HepG2 (cell line): ENCODE measurements around the gene ZNF223. TPM values are rescaled to one million over a fixed set of nuclear protein-coding genes. Genes with fewer than 3 reads are reported as not detected.
A peak's percentile ranks its signal among the peaks of the same experiment; 100 is the strongest.

Experiments used
- ARID2 ChIP-seq: sonication (generic); formaldehyde crosslinking; IDR thresholded peaks from 2 replicates; pipeline ENCODE4 v1.8.1; 2022; ENCODE audit warnings: mild to moderate bottlenecking, missing genetic modification reagents, borderline replicate concordance
- ATAD3A ChIP-seq: sonication (generic); formaldehyde crosslinking; IDR thresholded peaks from 2 replicates; pipeline ENCODE4 v1.4.0; 2020; ENCODE audit warnings: missing genetic modification reagents
- BRCA1 ChIP-seq: sonication (generic); formaldehyde crosslinking; IDR thresholded peaks from 2 replicates; pipeline ENCODE4 v1.4.0; 2020; ENCODE audit warnings: missing genetic modification reagents
- KLF16 ChIP-seq, 2 experiments: sonication (generic) in 1 of 2; formaldehyde crosslinking in 1 of 2; IDR thresholded peaks; 2 replicates each; pipeline versions ENCODE4 v1.6.1 to v1.8.0; 2016 to 2023; ENCODE audit warnings: missing genetic modification reagents in 2 of 2, missing compliant biosample characterization in 1 of 2
- MIER3 ChIP-seq: IDR thresholded peaks from 2 replicates; pipeline ENCODE4 v1.6.1; 2016; ENCODE audit warnings: missing compliant biosample characterization, borderline replicate concordance
- NFE2 ChIP-seq: sonication (generic); formaldehyde crosslinking; IDR thresholded peaks from 2 replicates; pipeline ENCODE4 v1.4.0; 2020; ENCODE audit warnings: missing genetic modification reagents
- NFYB ChIP-seq: sonication (generic); formaldehyde crosslinking; IDR thresholded peaks from 2 replicates; pipeline ENCODE4 v1.4.0; 2020; ENCODE audit warnings: missing genetic modification reagents
- NR2C2 ChIP-seq: sonication (generic); formaldehyde crosslinking; IDR thresholded peaks from 2 replicates; pipeline ENCODE4 v1.4.0; 2020; ENCODE audit warnings: missing genetic modification reagents, mild to moderate bottlenecking, moderate library complexity, borderline replicate concordance
- XBP1 ChIP-seq: sonication (generic); formaldehyde crosslinking; IDR thresholded peaks from 2 replicates; pipeline ENCODE4 v1.5.0; 2020; ENCODE audit warnings: missing genetic modification reagents
- ZNF138 ChIP-seq: sonication (generic); formaldehyde crosslinking; IDR thresholded peaks from 2 replicates; pipeline ENCODE4 v1.5.0; 2020; ENCODE audit warnings: mild to moderate bottlenecking, low read depth, missing genetic modification reagents
- ZNF317 ChIP-seq: sonication (generic); formaldehyde crosslinking; IDR thresholded peaks from 2 replicates; pipeline ENCODE4 v1.5.0; 2020; ENCODE audit warnings: mild to moderate bottlenecking, missing genetic modification reagents
- ZNF484 ChIP-seq: sonication (generic); formaldehyde crosslinking; IDR thresholded peaks from 2 replicates; pipeline ENCODE4 v1.5.1; 2020; ENCODE audit warnings: mild to moderate bottlenecking, low read depth, missing genetic modification reagents, borderline replicate concordance
- ZNF644 ChIP-seq: IDR thresholded peaks from 2 replicates; pipeline ENCODE4 v1.6.1; 2016; ENCODE audit warnings: low read depth
- ZNF713 ChIP-seq: sonication (generic); formaldehyde crosslinking; IDR thresholded peaks from 2 replicates; pipeline ENCODE4 v1.4.0; 2020; ENCODE audit warnings: mild to moderate bottlenecking, missing genetic modification reagents
- ZNF782 ChIP-seq: sonication (generic); formaldehyde crosslinking; IDR thresholded peaks from 2 replicates; pipeline ENCODE4 v1.4.0; 2020; ENCODE audit warnings: missing genetic modification reagents, mild to moderate bottlenecking, borderline replicate concordance
- polyA plus RNA-seq, 8 experiments: library from polyadenylated mRNA; depleted of rRNA in 3 of 8; stranded (reverse) in 7 of 8; unstranded in 1 of 8; fragments of >200 nt; fragmentation: Illumina TruSeq in 4 of 8; extraction: Trizol in 4 of 8; gene quantifications; 2 replicates each; pipeline versions ENCODE4 v1.2.1 to v1.2.3, GENCODE V29; 2011 to 2016; ENCODE audit warnings: low read depth in 4 of 8, missing spikeins in 1 of 8, mixed read lengths in 1 of 8; ENCODE audit not compliant: insufficient read depth in 1 of 8
- total RNA-seq, 5 experiments: library from RNA; depleted of rRNA; stranded (reverse); fragments of >200 nt; fragmentation: Illumina TruSeq; extraction: Trizol; gene quantifications; 2 replicates each; pipeline ENCODE4 v1.2.3, GENCODE V29; 2016; ENCODE audit warnings: low read depth in 1 of 5
- TF ChIP-seq, protein P1 (sequence below): sonication (generic); formaldehyde crosslinking; IDR thresholded peaks from 2 replicates; pipeline ENCODE4 v1.9.0; 2021; ENCODE audit warnings: mild to moderate bottlenecking, missing genetic modification reagents
- TF ChIP-seq, protein P2 (sequence below): sonication (generic); formaldehyde crosslinking; IDR thresholded peaks from 2 replicates; pipeline ENCODE4 v1.8.1; 2023; ENCODE audit warnings: mild to moderate bottlenecking, inconsistent platforms, moderate library complexity, missing genetic modification reagents, borderline replicate concordance
- TF ChIP-seq, protein P3 (sequence below): sonication (generic); formaldehyde crosslinking; conservative IDR thresholded peaks from 2 replicates; pipeline ENCODE4 v1.4.0; 2020; ENCODE audit warnings: missing genetic modification reagents
- TF ChIP-seq, protein P4 (sequence below): IDR thresholded peaks from 2 replicates; pipeline ENCODE4 v1.6.1; 2016; ENCODE audit warnings: low read depth, borderline replicate concordance
- TF ChIP-seq, protein P5 (sequence below): sonication (generic); formaldehyde crosslinking; IDR thresholded peaks from 2 replicates; pipeline ENCODE4 v1.8.0; 2022; ENCODE audit warnings: missing genetic modification reagents, mild to moderate bottlenecking, borderline replicate concordance

ZNF223 gene
- total and polyA plus RNA-seq, 2 of the 13 experiments (the other 11 are each of a cell fraction or from before 2014, with no cell fraction given) = 2.0 to 4.8 TPM

DNA sequence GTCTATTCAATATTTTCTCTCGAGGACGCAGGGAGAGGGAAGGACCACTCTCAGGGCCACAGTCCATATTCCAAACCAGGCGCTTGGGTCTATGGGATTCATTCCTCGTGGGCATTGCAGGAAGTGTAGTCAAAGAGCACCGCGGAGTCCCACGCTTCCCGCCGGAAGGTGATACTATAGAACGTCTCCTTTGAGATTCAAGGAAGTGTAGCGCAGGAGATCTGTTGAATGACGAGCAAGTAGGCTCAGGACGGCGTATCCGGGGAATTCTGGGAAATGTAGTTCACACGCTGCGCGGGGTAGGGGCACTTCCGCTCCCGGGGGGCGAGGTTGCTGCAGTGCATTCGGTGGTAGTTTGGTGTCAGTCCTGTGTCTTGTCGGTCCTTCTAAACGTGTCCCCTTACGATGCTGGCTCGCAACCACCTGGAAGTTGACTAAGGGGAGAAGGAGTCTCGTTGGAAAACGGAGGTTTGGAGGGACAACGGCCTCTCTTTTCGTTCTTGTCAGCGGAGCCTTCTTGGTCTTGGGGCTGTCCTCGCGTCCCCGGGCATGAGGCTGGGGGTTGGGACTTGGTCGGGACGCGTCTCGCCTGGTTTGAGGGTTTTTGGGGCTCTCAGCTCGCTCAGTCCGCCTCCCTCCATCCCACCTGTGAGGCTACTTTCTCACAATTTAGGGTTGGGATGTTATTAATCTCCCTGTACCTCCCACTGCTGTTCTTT is 20.1 kb downstream of the ZNF223 start, which contains the start of gene ZNF284 (continued):
- TF ChIP-seq BRCA1 (CRISPR knock-in tag) = no peak
- TF ChIP-seq, protein P1, sequence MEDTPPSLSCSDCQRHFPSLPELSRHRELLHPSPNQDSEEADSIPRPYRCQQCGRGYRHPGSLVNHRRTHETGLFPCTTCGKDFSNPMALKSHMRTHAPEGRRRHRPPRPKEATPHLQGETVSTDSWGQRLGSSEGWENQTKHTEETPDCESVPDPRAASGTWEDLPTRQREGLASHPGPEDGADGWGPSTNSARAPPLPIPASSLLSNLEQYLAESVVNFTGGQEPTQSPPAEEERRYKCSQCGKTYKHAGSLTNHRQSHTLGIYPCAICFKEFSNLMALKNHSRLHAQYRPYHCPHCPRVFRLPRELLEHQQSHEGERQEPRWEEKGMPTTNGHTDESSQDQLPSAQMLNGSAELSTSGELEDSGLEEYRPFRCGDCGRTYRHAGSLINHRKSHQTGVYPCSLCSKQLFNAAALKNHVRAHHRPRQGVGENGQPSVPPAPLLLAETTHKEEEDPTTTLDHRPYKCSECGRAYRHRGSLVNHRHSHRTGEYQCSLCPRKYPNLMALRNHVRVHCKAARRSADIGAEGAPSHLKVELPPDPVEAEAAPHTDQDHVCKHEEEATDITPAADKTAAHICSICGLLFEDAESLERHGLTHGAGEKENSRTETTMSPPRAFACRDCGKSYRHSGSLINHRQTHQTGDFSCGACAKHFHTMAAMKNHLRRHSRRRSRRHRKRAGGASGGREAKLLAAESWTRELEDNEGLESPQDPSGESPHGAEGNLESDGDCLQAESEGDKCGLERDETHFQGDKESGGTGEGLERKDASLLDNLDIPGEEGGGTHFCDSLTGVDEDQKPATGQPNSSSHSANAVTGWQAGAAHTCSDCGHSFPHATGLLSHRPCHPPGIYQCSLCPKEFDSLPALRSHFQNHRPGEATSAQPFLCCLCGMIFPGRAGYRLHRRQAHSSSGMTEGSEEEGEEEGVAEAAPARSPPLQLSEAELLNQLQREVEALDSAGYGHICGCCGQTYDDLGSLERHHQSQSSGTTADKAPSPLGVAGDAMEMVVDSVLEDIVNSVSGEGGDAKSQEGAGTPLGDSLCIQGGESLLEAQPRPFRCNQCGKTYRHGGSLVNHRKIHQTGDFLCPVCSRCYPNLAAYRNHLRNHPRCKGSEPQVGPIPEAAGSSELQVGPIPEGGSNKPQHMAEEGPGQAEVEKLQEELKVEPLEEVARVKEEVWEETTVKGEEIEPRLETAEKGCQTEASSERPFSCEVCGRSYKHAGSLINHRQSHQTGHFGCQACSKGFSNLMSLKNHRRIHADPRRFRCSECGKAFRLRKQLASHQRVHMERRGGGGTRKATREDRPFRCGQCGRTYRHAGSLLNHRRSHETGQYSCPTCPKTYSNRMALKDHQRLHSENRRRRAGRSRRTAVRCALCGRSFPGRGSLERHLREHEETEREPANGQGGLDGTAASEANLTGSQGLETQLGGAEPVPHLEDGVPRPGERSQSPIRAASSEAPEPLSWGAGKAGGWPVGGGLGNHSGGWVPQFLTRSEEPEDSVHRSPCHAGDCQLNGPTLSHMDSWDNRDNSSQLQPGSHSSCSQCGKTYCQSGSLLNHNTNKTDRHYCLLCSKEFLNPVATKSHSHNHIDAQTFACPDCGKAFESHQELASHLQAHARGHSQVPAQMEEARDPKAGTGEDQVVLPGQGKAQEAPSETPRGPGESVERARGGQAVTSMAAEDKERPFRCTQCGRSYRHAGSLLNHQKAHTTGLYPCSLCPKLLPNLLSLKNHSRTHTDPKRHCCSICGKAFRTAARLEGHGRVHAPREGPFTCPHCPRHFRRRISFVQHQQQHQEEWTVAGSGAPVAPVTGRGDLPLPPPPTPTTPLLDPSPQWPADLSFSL (CRISPR knock-in tag) = no peak
- TF ChIP-seq, protein P2, sequence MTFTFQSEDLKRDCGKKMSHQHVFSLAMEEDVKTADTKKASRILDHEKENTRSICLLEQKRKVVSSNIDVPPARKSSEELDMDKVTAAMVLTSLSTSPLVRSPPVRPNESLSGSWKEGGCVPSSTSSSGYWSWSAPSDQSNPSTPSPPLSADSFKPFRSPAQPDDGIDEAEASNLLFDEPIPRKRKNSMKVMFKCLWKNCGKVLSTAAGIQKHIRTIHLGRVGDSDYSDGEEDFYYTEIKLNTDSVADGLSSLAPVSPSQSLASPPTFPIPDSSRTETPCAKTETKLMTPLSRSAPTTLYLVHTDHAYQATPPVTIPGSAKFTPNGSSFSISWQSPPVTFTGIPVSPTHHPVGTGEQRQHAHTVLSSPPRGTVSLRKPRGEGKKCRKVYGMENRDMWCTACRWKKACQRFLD (CRISPR knock-in tag) = no peak
- TF ChIP-seq ZNF782 (CRISPR knock-in tag) = no peak
- peak; percentile 42 for TF ChIP-seq NFYB (CRISPR knock-in tag)
- no peak for TF ChIP-seq ARID2 (CRISPR knock-in tag)
- TF ChIP-seq, protein P3, sequence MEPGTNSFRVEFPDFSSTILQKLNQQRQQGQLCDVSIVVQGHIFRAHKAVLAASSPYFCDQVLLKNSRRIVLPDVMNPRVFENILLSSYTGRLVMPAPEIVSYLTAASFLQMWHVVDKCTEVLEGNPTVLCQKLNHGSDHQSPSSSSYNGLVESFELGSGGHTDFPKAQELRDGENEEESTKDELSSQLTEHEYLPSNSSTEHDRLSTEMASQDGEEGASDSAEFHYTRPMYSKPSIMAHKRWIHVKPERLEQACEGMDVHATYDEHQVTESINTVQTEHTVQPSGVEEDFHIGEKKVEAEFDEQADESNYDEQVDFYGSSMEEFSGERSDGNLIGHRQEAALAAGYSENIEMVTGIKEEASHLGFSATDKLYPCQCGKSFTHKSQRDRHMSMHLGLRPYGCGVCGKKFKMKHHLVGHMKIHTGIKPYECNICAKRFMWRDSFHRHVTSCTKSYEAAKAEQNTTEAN (CRISPR knock-in tag) = 0 out of 2 replicates have a peak, but pooled peaks have one; percentile 35
- TF ChIP-seq NFE2 (CRISPR knock-in tag) = no peak
- no peak for TF ChIP-seq ZNF138 (CRISPR knock-in tag)
- no peak for TF ChIP-seq XBP1 (CRISPR knock-in tag)
- TF ChIP-seq, protein P4, sequence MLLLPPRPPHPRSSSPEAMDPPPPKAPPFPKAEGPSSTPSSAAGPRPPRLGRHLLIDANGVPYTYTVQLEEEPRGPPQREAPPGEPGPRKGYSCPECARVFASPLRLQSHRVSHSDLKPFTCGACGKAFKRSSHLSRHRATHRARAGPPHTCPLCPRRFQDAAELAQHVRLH (CRISPR knock-in tag) = no peak
- TF ChIP-seq ZNF713 (CRISPR knock-in tag) = no peak
- peak in 1 of 2 experiments; percentile 61; a peak in 2 of 4 replicates for TF ChIP-seq KLF16 (CRISPR knock-in tag; IDR thresholded peaks at IDR 0.05)
- TF ChIP-seq ZNF484 = no peak
- no peak for TF ChIP-seq ZNF317 (CRISPR knock-in tag)
- no peak for TF ChIP-seq ATAD3A (CRISPR knock-in tag)
- TF ChIP-seq NR2C2 (CRISPR knock-in tag) = peak; percentile 89
- TF ChIP-seq MIER3 = peak; percentile 65; the same call in 1 of the 2 replicates
- TF ChIP-seq ZNF644 = no peak
- TF ChIP-seq, protein P5, sequence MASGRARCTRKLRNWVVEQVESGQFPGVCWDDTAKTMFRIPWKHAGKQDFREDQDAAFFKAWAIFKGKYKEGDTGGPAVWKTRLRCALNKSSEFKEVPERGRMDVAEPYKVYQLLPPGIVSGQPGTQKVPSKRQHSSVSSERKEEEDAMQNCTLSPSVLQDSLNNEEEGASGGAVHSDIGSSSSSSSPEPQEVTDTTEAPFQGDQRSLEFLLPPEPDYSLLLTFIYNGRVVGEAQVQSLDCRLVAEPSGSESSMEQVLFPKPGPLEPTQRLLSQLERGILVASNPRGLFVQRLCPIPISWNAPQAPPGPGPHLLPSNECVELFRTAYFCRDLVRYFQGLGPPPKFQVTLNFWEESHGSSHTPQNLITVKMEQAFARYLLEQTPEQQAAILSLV (CRISPR knock-in tag) = no peak
